SK-N-SH (cell line): Measurements from ENCODE around the gene KNOP1. TPM values are rescaled to one million over a fixed set of nuclear protein-coding genes. Genes with fewer than 3 reads are reported as not detected.

ENCODE experiments used
- CTCF ChIA-PET: fragments of 300-600, 350-600 bp; formaldehyde crosslinking; extraction: SDS; loops from one replicate; lab custom pipeline; 2021; lab: Yijun Ruan, JAX
- POLR2A ChIA-PET: fragments of 350-600 bp; sonication (Branson Sonifier 250); formaldehyde crosslinking; extraction: SDS; loops from one replicate; lab custom pipeline; 2020; ENCODE audit warnings: antibody characterized with exemption, inconsistent platforms; lab: Yijun Ruan, JAX
- DNase-seq: peaks from one replicate; pipeline ENCODE4 v3.0.0; 2012
- H2AFZ ChIP-seq: fragments of 200-600 bp; sonication (generic); 2 replicates; pipeline ENCODE4 v1.8.1; 2016; ENCODE audit warnings: antibody characterized with exemption, mild to moderate bottlenecking, low read depth
- H3F3A ChIP-seq: fragments of 200-600 bp; sonication (generic); replicated peaks from 2 replicates; pipeline ENCODE3; 2016; ENCODE audit warnings: antibody characterized with exemption, mild to moderate bottlenecking; ENCODE audit not compliant: insufficient read depth
- H3K27ac ChIP-seq, 2 experiments: fragments of 200-500 bp in 1 of 2; fragments of 200-600 bp in 1 of 2; sonication (Bioruptor generic) in 1 of 2; sonication (generic), shearing (Covaris generic) in 1 of 2; 2 replicates each; pipeline versions ENCODE4 v1.5.1 to v1.6.1; 2014 to 2016; ENCODE audit warnings: low read depth in 2 of 2, inconsistent platforms in 1 of 2, low read length in 1 of 2, mild to moderate bottlenecking in 1 of 2, mixed read lengths in 1 of 2
- H3K27me3 ChIP-seq: fragments of 200-600 bp; sonication (generic), shearing (Covaris generic); 2 replicates; pipeline ENCODE4 v1.6.1; 2016; ENCODE audit warnings: mixed run types; ENCODE audit not compliant: insufficient read depth
- H3K36me3 ChIP-seq, 2 experiments: fragments of 200-500 bp in 1 of 2; fragments of 200-600 bp in 1 of 2; sonication (Bioruptor generic) in 1 of 2; sonication (generic) in 1 of 2; replicated peaks in 1 of 2; 2 replicates each; pipeline versions ENCODE3 to v1.5.1; 2014 to 2016; ENCODE audit warnings: low read length in 1 of 2, mild to moderate bottlenecking in 1 of 2; ENCODE audit not compliant: insufficient read depth in 2 of 2, control insufficient read depth in 1 of 2
- H3K4me1 ChIP-seq, 2 experiments: fragments of 200-500 bp in 1 of 2; fragments of 200-600 bp in 1 of 2; sonication (Bioruptor generic) in 1 of 2; sonication (generic), shearing (Covaris generic) in 1 of 2; 2 replicates each; pipeline versions ENCODE4 v1.5.1 to v1.6.1; 2014 to 2016; ENCODE audit warnings: low read depth in 1 of 2, low read length in 1 of 2, mixed run types in 1 of 2; ENCODE audit not compliant: insufficient read depth in 2 of 2, control insufficient read depth in 1 of 2
- H3K4me2 ChIP-seq: fragments of 200-600 bp; sonication (generic), shearing (Covaris generic); 2 replicates; pipeline ENCODE4 v1.6.1; 2017; ENCODE audit warnings: mixed run types
- H3K4me3 ChIP-seq, 2 experiments: fragments of 200-500 bp in 1 of 2; fragments of 200-600 bp in 1 of 2; sonication (Bioruptor generic) in 1 of 2; sonication (generic), shearing (Covaris generic) in 1 of 2; 2 replicates each; pipeline versions ENCODE4 v1.5.1 to v1.8.1; 2014 to 2016; ENCODE audit warnings: low read depth in 2 of 2, inconsistent platforms in 1 of 2, low read length in 1 of 2, mild to moderate bottlenecking in 1 of 2, mixed read lengths in 1 of 2, moderate library complexity in 1 of 2
- H3K79me2 ChIP-seq: fragments of 200-600 bp; sonication (generic); 2 replicates; pipeline ENCODE4 v1.8.1; 2017; ENCODE audit warnings: mild to moderate bottlenecking; ENCODE audit not compliant: insufficient read depth
- H3K9ac ChIP-seq: fragments of 200-600 bp; sonication (generic); 2 replicates; pipeline ENCODE4 v1.6.1; 2017; ENCODE audit warnings: mixed run types
- H3K9me2 ChIP-seq: fragments of 200-600 bp; sonication (generic); 2 replicates; pipeline ENCODE4 v1.6.1; 2017; ENCODE audit warnings: mixed run types
- H3K9me3 ChIP-seq: fragments of 200-600 bp; sonication (generic); 2 replicates; pipeline ENCODE4 v1.6.1; 2017; ENCODE audit warnings: mixed run types, mild to moderate bottlenecking, moderate library complexity
- H4K20me1 ChIP-seq: fragments of 200-600 bp; sonication (generic); 2 replicates; pipeline ENCODE4 v1.6.1; 2017; ENCODE audit warnings: mild to moderate bottlenecking, mixed run types; ENCODE audit not compliant: insufficient read depth
- EP300 ChIP-seq, 2 experiments: IDR thresholded peaks; 2 replicates each; pipeline versions ENCODE4 v1.4.0 to v1.6.1; 2012; ENCODE audit warnings: borderline replicate concordance in 1 of 2, low read depth in 1 of 2, low read length in 1 of 2
- EZH2phosphoT487 ChIP-seq: fragments of 200-600 bp; sonication (generic); IDR thresholded peaks from 2 replicates; pipeline ENCODE4 v1.6.1; 2017; ENCODE audit warnings: low read depth, mixed run types, mild to moderate bottlenecking, antibody characterized with exemption, moderate library complexity, borderline replicate concordance
- FOXJ3 ChIP-seq: sonication (generic); formaldehyde crosslinking; IDR thresholded peaks from 2 replicates; pipeline ENCODE4 v1.5.1; 2020; ENCODE audit warnings: mild to moderate bottlenecking, missing genetic modification reagents
- FOXM1 ChIP-seq: IDR thresholded peaks from 2 replicates; pipeline ENCODE4 v1.4.0; 2012; ENCODE audit warnings: low read depth, mild to moderate bottlenecking
- GABPA ChIP-seq: IDR thresholded peaks from 2 replicates; pipeline ENCODE4 v1.4.0; 2012; ENCODE audit warnings: low read depth, mild to moderate bottlenecking
- GATA2 ChIP-seq: sonication (generic); formaldehyde crosslinking; IDR thresholded peaks from 2 replicates; pipeline ENCODE4 v1.5.0; 2020; ENCODE audit warnings: mild to moderate bottlenecking, missing genetic modification reagents
- IRF3 ChIP-seq: fragments of 150-350 bp; IDR thresholded peaks from 2 replicates; pipeline ENCODE4 v1.6.1; 2016; ENCODE audit warnings: mild to moderate bottlenecking, low read depth, low read length
- MEF2A ChIP-seq: IDR thresholded peaks from 2 replicates; pipeline ENCODE4 v1.4.0; 2012; ENCODE audit warnings: low read depth, borderline replicate concordance
- MXI1 ChIP-seq: IDR thresholded peaks from 2 replicates; pipeline ENCODE4 v1.6.1; 2012; ENCODE audit warnings: mild to moderate bottlenecking, low read depth, low read length, improper control_type of control experiment
- NFIC ChIP-seq: IDR thresholded peaks from 2 replicates; pipeline ENCODE4 v1.4.0; 2012; ENCODE audit warnings: borderline replicate concordance
- PBX3 ChIP-seq: IDR thresholded peaks from 2 replicates; pipeline ENCODE4; 2012
- RFX5 ChIP-seq: IDR thresholded peaks from 2 replicates; pipeline ENCODE4 v1.6.1; 2012; ENCODE audit warnings: mild to moderate bottlenecking, improper control_type of control experiment, low read length
- RXRA ChIP-seq: IDR thresholded peaks from 2 replicates; pipeline ENCODE4 v1.4.0; 2012; ENCODE audit warnings: low read depth, mild to moderate bottlenecking, borderline replicate concordance
- SIN3A ChIP-seq: IDR thresholded peaks from 2 replicates; pipeline ENCODE4 v1.6.1; 2012; ENCODE audit warnings: low read depth, mild to moderate bottlenecking, low read length, moderate library complexity, borderline replicate concordance
- SMC3 ChIP-seq: IDR thresholded peaks from 2 replicates; pipeline ENCODE4 v1.6.1; 2012; ENCODE audit warnings: low read depth, low read length, improper control_type of control experiment
- TAF1 ChIP-seq: IDR thresholded peaks from 2 replicates; pipeline ENCODE4 v1.6.1; 2012; ENCODE audit warnings: low read depth, mild to moderate bottlenecking, low read length, moderate library complexity, borderline replicate concordance
- TEAD4 ChIP-seq: IDR thresholded peaks from 2 replicates; pipeline ENCODE4 v1.4.0; 2012; ENCODE audit warnings: mild to moderate bottlenecking, borderline replicate concordance; ENCODE audit not compliant: insufficient read depth
- WGBS: methylation state at CpG from one replicate; pipeline ENCODE4 v1.1.6; 2017; ENCODE audit warnings: low lambda C conversion rate; 5-methylcytosine and 5-hydroxymethylcytosine counted together
- polyA plus RNA-seq, 3 experiments: library from polyadenylated mRNA; depleted of rRNA; stranded (reverse); fragments of >200 nt; gene quantifications; 2 replicates each; pipeline ENCODE4 v1.2.3, GENCODE V29; 2012
- TF ChIP-seq, protein P1 (sequence below): IDR thresholded peaks from 2 replicates; pipeline ENCODE4 v1.6.1; 2012; ENCODE audit warnings: mild to moderate bottlenecking, low read depth, low read length, moderate library complexity
- TF ChIP-seq, protein P2 (sequence below): fragments of 200-600 bp; sonication (generic); IDR thresholded peaks from 2 replicates; pipeline ENCODE4 v1.6.1; 2017; ENCODE audit warnings: antibody characterized with exemption, mild to moderate bottlenecking, moderate library complexity

KNOP1 gene
- polyA plus RNA-seq, 1 of the 3 experiments (the other 2 are of a cell fraction), result 13.2 TPM

DNA sequence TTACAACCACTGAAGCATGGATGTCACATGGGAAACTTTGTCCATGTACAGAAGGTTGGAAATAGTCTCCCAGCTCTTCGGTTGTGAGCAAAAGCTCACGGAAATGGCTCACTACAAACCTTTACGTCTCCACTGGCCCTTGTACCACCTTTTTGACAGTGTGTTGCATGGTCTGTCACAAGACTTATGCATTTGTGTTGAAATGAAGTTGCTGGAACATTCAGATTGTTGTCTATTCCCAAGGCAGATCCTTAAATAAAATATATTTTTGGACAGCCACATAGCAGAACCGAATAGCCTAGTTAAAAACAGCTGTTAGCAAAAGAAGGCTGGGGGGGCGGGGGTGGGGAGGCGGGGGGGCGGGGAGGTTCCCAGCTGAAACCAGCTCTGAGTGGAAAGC is 39.2 kb downstream of the KNOP1 start (continued):
- TF ChIP-seq SMC3 (no peak), TEAD4 (no peak), GATA2 (CRISPR knock-in tag) (no peak), FOXJ3 (CRISPR knock-in tag) (no peak), NFIC (no peak), RXRA (no peak), TAF1 (no peak), GABPA (no peak), PBX3 (no peak)

GRCh38 chr16:19677402-19677801 is 40.6 kb downstream of the KNOP1 start:
- Histone ChIP-seq H3K4me3 (no peak overlapping the region), H3K36me3 (peaks cover 2 to 5% of the 10 kb centered on the region in 2 experiments), H3K4me1 (peaks cover 0 to 5% of the 10 kb centered on the region in 2 experiments; a peak in 1 of 4 replicates), H3F3A (peaks cover 3% of the 10 kb centered on the region), H3K9me3 (no peaks in the 10 kb centered on the region), H3K9me2 (no peaks in the 10 kb centered on the region), H3K27me3 (no peaks in the 10 kb centered on the region), H3K79me2 (no peaks in the 10 kb centered on the region), H4K20me1 (no peaks in the 10 kb centered on the region), H3K27ac (no peak overlapping the region), H2AFZ (no peak overlapping the region), H3K4me2 (no peak overlapping the region), H3K9ac (no peak overlapping the region)
- no peak for DNase-seq
- no peak for TF ChIP-seq IRF3
- TF ChIP-seq, protein P1, sequence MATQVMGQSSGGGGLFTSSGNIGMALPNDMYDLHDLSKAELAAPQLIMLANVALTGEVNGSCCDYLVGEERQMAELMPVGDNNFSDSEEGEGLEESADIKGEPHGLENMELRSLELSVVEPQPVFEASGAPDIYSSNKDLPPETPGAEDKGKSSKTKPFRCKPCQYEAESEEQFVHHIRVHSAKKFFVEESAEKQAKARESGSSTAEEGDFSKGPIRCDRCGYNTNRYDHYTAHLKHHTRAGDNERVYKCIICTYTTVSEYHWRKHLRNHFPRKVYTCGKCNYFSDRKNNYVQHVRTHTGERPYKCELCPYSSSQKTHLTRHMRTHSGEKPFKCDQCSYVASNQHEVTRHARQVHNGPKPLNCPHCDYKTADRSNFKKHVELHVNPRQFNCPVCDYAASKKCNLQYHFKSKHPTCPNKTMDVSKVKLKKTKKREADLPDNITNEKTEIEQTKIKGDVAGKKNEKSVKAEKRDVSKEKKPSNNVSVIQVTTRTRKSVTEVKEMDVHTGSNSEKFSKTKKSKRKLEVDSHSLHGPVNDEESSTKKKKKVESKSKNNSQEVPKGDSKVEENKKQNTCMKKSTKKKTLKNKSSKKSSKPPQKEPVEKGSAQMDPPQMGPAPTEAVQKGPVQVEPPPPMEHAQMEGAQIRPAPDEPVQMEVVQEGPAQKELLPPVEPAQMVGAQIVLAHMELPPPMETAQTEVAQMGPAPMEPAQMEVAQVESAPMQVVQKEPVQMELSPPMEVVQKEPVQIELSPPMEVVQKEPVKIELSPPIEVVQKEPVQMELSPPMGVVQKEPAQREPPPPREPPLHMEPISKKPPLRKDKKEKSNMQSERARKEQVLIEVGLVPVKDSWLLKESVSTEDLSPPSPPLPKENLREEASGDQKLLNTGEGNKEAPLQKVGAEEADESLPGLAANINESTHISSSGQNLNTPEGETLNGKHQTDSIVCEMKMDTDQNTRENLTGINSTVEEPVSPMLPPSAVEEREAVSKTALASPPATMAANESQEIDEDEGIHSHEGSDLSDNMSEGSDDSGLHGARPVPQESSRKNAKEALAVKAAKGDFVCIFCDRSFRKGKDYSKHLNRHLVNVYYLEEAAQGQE, result no peak
- TF ChIP-seq, protein P2, sequence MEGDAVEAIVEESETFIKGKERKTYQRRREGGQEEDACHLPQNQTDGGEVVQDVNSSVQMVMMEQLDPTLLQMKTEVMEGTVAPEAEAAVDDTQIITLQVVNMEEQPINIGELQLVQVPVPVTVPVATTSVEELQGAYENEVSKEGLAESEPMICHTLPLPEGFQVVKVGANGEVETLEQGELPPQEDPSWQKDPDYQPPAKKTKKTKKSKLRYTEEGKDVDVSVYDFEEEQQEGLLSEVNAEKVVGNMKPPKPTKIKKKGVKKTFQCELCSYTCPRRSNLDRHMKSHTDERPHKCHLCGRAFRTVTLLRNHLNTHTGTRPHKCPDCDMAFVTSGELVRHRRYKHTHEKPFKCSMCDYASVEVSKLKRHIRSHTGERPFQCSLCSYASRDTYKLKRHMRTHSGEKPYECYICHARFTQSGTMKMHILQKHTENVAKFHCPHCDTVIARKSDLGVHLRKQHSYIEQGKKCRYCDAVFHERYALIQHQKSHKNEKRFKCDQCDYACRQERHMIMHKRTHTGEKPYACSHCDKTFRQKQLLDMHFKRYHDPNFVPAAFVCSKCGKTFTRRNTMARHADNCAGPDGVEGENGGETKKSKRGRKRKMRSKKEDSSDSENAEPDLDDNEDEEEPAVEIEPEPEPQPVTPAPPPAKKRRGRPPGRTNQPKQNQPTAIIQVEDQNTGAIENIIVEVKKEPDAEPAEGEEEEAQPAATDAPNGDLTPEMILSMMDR, result no peak
- TF ChIP-seq TAF1, result no peak
- no peak for TF ChIP-seq EZH2phosphoT487
- TF ChIP-seq FOXM1, result no peak
- no peak for TF ChIP-seq GATA2 (CRISPR knock-in tag)
- no peak for TF ChIP-seq MXI1
- no peak for TF ChIP-seq NFIC
- TF ChIP-seq SMC3, result no peak
- TF ChIP-seq RFX5, result no peak
- no peak for TF ChIP-seq EP300 (IDR thresholded peaks at IDR 0.05; ENCODE audit: borderline replicate concordance in 1 of 2, low read depth in 1 of 2, low read length in 1 of 2)
- TF ChIP-seq RXRA, result no peak
- TF ChIP-seq SIN3A, result no peak
- no peak for TF ChIP-seq MEF2A
- no peak for TF ChIP-seq GABPA
- WGBS, result 86% methylated on average over 7 of the region's 7 CpGs
- ChIA-PET CTCF (no interaction called here), POLR2A (no interaction called here)
